Colonic mucosa (tissue), 4 donors: ENCODE results near the gene COMP. TPM values are rescaled to one million over a fixed set of nuclear protein-coding genes. Genes with fewer than 3 reads are reported as not detected.
"Not testable (repeated sequence)": the region's sequence is repeated elsewhere in the genome, so short reads cannot be mapped to it uniquely, and the experiment has no call there.

Experiments
- DNase-seq: peaks from one replicate; pipeline ENCODE4 v3.0.0-alpha.2; 2020
- H3K27ac ChIP-seq: fragments of 200-600 bp; one replicate; pipeline ENCODE4 v1.8.0; 2021
- H3K27me3 ChIP-seq: fragments of 200-600 bp; one replicate; pipeline ENCODE4 v1.8.0; 2021
- H3K36me3 ChIP-seq: fragments of 200-600 bp; one replicate; pipeline ENCODE4 v1.8.0; 2021
- H3K4me1 ChIP-seq: fragments of 200-600 bp; one replicate; pipeline ENCODE4 v1.8.0; 2021; ENCODE audit warnings: mild to moderate bottlenecking
- H3K4me3 ChIP-seq: fragments of 200-600 bp; one replicate; pipeline ENCODE4 v1.8.0; 2021
- H3K9ac ChIP-seq, 2 donors: one replicate each; pipeline ENCODE4 v1.7.0; 2013; ENCODE audit warnings: control low read depth in 2 of 2, low read depth in 2 of 2, low read length in 2 of 2
- H3K9me3 ChIP-seq: fragments of 200-600 bp; one replicate; pipeline ENCODE4 v1.8.0; 2021
- CTCF ChIP-seq: fragments of 200-600 bp; IDR thresholded peaks from one replicate; pipeline ENCODE4 v1.8.0; 2022; ENCODE audit warnings: antibody characterized with exemption, mild to moderate bottlenecking
- intact Hi-C: fragments of 100-400 bp; cut with DNase I; formaldehyde crosslinking; loops from one replicate; pipeline ENCODE4 v1.14.1; 2022
- total RNA-seq, 2 donors: library from RNA; stranded (reverse); fragmentation: NEBNext Ultra II Directional in 1 of 2; extraction: Animal tissue kit (Norgen Biotek cat#: 25700) in 1 of 2; gene quantifications; one replicate each; pipeline ENCODE4 v1.2.1, GENCODE V29; 2021
- donor health status: healthy.
- donor health status: DM: no; HTN: no; CAD: no.
- donor health status: DM: no; HTN: no; CAD: no.

COMP gene
- total RNA-seq, 2 donors from 2014 or later: 0.13 TPM; not detected in 1

- no peak overlapping the region for H3K27ac ChIP-seq
- H3K9ac ChIP-seq: no peak overlapping the region
- no peak for TF ChIP-seq CTCF
- H3K36me3 ChIP-seq: no peaks in the 10 kb centered on the region
- peaks cover 18% of the 10 kb centered on the region for H3K4me1 ChIP-seq
- no peaks in the 10 kb centered on the region for H3K27me3 ChIP-seq
- intact Hi-C loops: no loop called here
- peak; percentile 62 for DNase-seq
- H3K4me3 ChIP-seq: no peak overlapping the region
- H3K9me3 ChIP-seq: no peaks in the 10 kb centered on the region
Measured at GRCh38 chr19:18736415-18737336, 54.4 kb downstream of the COMP start.

- no peak overlapping the region for H3K4me3 ChIP-seq
- TF ChIP-seq CTCF: no peak
- intact Hi-C loops: no loop called here
- no peak overlapping the region for H3K9ac ChIP-seq
- no peaks in the 10 kb centered on the region for H3K9me3 ChIP-seq
- no peak overlapping the region for H3K27ac ChIP-seq
- DNase-seq: no peak
- peaks cover 10% of the 10 kb centered on the region for H3K4me1 ChIP-seq
- H3K36me3 ChIP-seq: no peaks in the 10 kb centered on the region
- no peaks in the 10 kb centered on the region for H3K27me3 ChIP-seq
Measured at GRCh38 chr19:18735752-18736151, 55.4 kb downstream of the COMP start.

- TF ChIP-seq CTCF: no peak
- Histone ChIP-seq H3K4me1 (peaks cover 7% of the 10 kb centered on the region), H3K27me3 (no peaks in the 10 kb centered on the region), H3K9ac (no peak overlapping the region), H3K9me3 (no peaks in the 10 kb centered on the region), H3K27ac (no peak overlapping the region), H3K36me3 (no peaks in the 10 kb centered on the region), H3K4me3 (no peak overlapping the region)
- no peak for DNase-seq
- intact Hi-C loops: no loop called here
Measured at GRCh38 chr19:18735324-18735723, 55.8 kb downstream of the COMP start.

- H3K9me3 ChIP-seq, intact Hi-C loops, DNase-seq, H3K4me3 ChIP-seq, H3K9ac ChIP-seq, H3K4me1 ChIP-seq, H3K27me3 ChIP-seq, H3K27ac ChIP-seq, H3K36me3 ChIP-seq: not testable (repeated sequence)
Measured at GRCh38 chr19:18733762-18734332, 57.3 kb downstream of the COMP start.

GRCh38 chr19:18733196-18733647, 57.9 kb downstream of the COMP start:
- Histone ChIP-seq H3K27me3 (no peaks in the 10 kb centered on the region), H3K27ac (no peak overlapping the region), H3K36me3 (no peaks in the 10 kb centered on the region), H3K9me3 (no peaks in the 10 kb centered on the region), H3K4me1 (peaks cover 2% of the 10 kb centered on the region), H3K4me3 (no peak overlapping the region), H3K9ac (no peak overlapping the region)
- no peak for DNase-seq
- intact Hi-C loops: no loop called here
- TF ChIP-seq CTCF: no peak

Other genes with a start within 250 kb of the COMP start
- 100 to 1,000 TPM; 190 to 200 TPM for gene FKBP8, start 247.7 kb downstream of the COMP start, total RNA-seq
- gene KXD1, start 233.4 kb downstream of the COMP start, total RNA-seq: 10 to 100 TPM; 66.8 to 80.4 TPM
- gene UBA52, start 219.4 kb downstream of the COMP start, total RNA-seq: 1,000 to 10,000 TPM in 1 of 2 donors, 100 to 1,000 TPM in 1; 991 to 1,174 TPM
- gene REX1BD, start 202.5 kb downstream of the COMP start, total RNA-seq: 10 to 100 TPM; 46.7 to 79.6 TPM
- gene CRLF1, start 184.5 kb downstream of the COMP start, total RNA-seq: 1 to 10 TPM in 1 of 2 donors, under 1 TPM in 1; 0.84 to 1.6 TPM
- 1 to 10 TPM in 1 of 2 donors, under 1 TPM in 1; 0.27 to 1.4 TPM for gene TMEM59L, start 178.4 kb downstream of the COMP start, total RNA-seq
- gene KLHL26, start 154.3 kb downstream of the COMP start, total RNA-seq: 10 to 100 TPM in 1 of 2 donors, 1 to 10 TPM in 1; 7.3 to 14.7 TPM
- 10 to 100 TPM in 1 of 2 donors, 1 to 10 TPM in 1; 7.6 to 10.3 TPM for gene CRTC1, start 107.6 kb downstream of the COMP start, total RNA-seq
- 100 to 1,000 TPM in 1 of 2 donors, 10 to 100 TPM in 1; 77.5 to 113 TPM for gene UPF1, start 40.7 kb upstream of the COMP start, total RNA-seq
- gene CERS1, start 104.9 kb upstream of the COMP start, total RNA-seq: under 1 TPM; 0.15 to 0.58 TPM
- gene COPE, start 128.1 kb upstream of the COMP start, total RNA-seq: 100 to 1,000 TPM; 218 to 295 TPM
- gene DDX49, start 128.4 kb upstream of the COMP start, total RNA-seq: 10 to 100 TPM; 31.1 to 57.8 TPM
- gene HOMER3, start 149.9 kb upstream of the COMP start, total RNA-seq: 1 to 10 TPM; 1.9 to 5.3 TPM
- 10 to 100 TPM; 44.1 to 55.3 TPM for gene SUGP2, start 242.2 kb upstream of the COMP start, total RNA-seq
- 10 to 100 TPM; 15.0 to 29.4 TPM for gene ARMC6, start 242.3 kb upstream of the COMP start, total RNA-seq